Breast epithelium (tissue), 4 donors: ENCODE measurements around the gene LSAMP. TPM values are rescaled to one million over a fixed set of nuclear protein-coding genes. Genes with fewer than 3 reads are reported as not detected.

Source experiments
- DNase-seq, 2 donors: peaks; one replicate each; pipeline ENCODE4 v3.0.0-alpha.2; 2019; ENCODE audit warnings: low spot score in 2 of 2
- H3K27ac ChIP-seq, 2 donors: fragments of 200-600 bp; sonication (generic) in 1 of 2; one replicate each; pipeline ENCODE4 v1.5.1; 2016 to 2019; ENCODE audit warnings: mild to moderate bottlenecking in 1 of 2
- H3K27me3 ChIP-seq, 2 donors: fragments of 200-600 bp; sonication (generic) in 1 of 2; one replicate each; pipeline versions ENCODE4 v1.5.1 to v1.6.0; 2017 to 2019; ENCODE audit warnings: control low read depth in 1 of 2, mild to moderate bottlenecking in 1 of 2
- H3K36me3 ChIP-seq: fragments of 200-600 bp; one replicate; pipeline ENCODE4 v1.5.1; 2019
- H3K4me1 ChIP-seq, 2 donors: fragments of 200-600 bp; sonication (generic); one replicate each; pipeline ENCODE4 v1.5.1; 2016 to 2019; ENCODE audit warnings: control low read depth in 1 of 2
- H3K4me3 ChIP-seq, 3 donors: fragments of 200-600 bp; sonication (generic); 1 replicate in 2 of 3; 2 replicates in 1 of 3; pipeline ENCODE4 v1.5.1; 2016 to 2019; ENCODE audit warnings: mild to moderate bottlenecking in 3 of 3, moderate library complexity in 2 of 3
- H3K9me3 ChIP-seq, 2 donors: fragments of 200-600 bp; sonication (generic) in 1 of 2; one replicate each; pipeline ENCODE4 v1.5.1; 2016 to 2019; ENCODE audit warnings: control low read depth in 1 of 2
- CTCF ChIP-seq, 3 donors: fragments of 450-650 bp; IDR thresholded peaks; one replicate each; pipeline ENCODE4 v1.5.1; 2016 to 2017; ENCODE audit warnings: antibody characterized with exemption in 3 of 3, mild to moderate bottlenecking in 3 of 3, moderate library complexity in 3 of 3
- POLR2A ChIP-seq: fragments of 450-650 bp; IDR thresholded peaks from one replicate; pipeline ENCODE4 v1.6.1; 2016; ENCODE audit warnings: antibody characterized with exemption, mild to moderate bottlenecking, moderate library complexity
- POLR2AphosphoS5 ChIP-seq, 3 donors: sonication (generic); formaldehyde crosslinking; IDR thresholded peaks; one replicate each; pipeline ENCODE4 v1.6.1; 2017; ENCODE audit warnings: antibody characterized with exemption in 3 of 3
- intact Hi-C: fragments of 100-400 bp; cut with DNase I; formaldehyde crosslinking; loops from one replicate; pipeline ENCODE4 v1.15.1; 2023; ENCODE audit warnings: low total_unique reads
- total RNA-seq, 3 donors: library from RNA; depleted of rRNA; stranded (reverse); fragments of >200 nt; gene quantifications; one replicate each; pipeline ENCODE4 v1.1.0, GENCODE V29; 2016

LSAMP gene
- total RNA-seq, 3 donors from 2014 or later = 1.6 to 3.8 (median 3.5) TPM

DNA sequence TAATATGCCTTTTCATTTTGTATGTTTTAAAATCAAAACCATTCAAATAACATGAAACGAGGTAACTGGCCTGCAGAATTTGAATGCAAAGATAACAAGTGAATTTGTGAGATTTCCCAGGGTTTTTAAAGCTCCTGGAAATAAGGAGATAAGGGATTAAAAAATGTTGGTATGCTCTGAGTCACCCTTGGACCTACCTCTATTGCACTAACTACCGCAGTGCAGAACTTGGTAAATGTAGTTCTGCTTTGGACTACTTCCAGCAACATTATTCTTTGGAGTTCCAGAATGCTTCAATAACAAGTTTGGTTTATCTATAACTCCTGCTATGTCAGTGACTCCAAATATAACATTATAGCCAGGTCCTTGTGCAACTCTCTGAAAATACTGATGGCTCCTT, 620.2 kb downstream of the LSAMP start:
- Histone ChIP-seq H3K4me1 (no peaks in the 10 kb centered on the region), H3K36me3 (no peaks in the 10 kb centered on the region), H3K27me3 (no peaks in the 10 kb centered on the region), H3K9me3 (no peaks in the 10 kb centered on the region), H3K4me3 (no peak overlapping the region), H3K27ac (no peak overlapping the region)
- TF ChIP-seq CTCF (IDR thresholded peaks at IDR 0.05) (no peak), POLR2AphosphoS5 (IDR thresholded peaks at IDR 0.05) (no peak), POLR2A (no peak)
- DNase-seq = no peak
- intact Hi-C loops = no loop called here

DNA sequence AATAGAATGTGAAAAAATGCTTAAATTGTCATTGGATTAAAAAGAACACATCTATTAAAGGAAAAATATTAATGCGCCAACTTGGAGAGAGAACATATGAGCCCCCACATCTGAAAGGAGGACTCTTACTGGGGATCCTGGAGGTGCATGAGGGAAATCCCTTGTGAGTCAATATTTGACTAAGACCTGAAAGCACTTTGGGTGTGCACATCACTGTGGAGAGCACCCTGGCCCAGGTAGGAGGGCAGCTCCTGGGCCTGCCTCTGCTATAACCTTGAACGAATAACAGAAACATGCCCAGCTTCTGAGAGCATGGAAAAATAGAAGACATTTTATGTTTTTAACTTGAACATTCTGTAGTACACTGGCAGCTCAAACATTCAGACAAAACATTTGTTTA, 622.2 kb downstream of the LSAMP start:
- no peak for DNase-seq
- intact Hi-C loops = no loop called here
- H3K4me3 ChIP-seq = no peak overlapping the region
- no peaks in the 10 kb centered on the region for H3K9me3 ChIP-seq
- H3K27me3 ChIP-seq = no peaks in the 10 kb centered on the region
- no peak overlapping the region for H3K27ac ChIP-seq
- no peak for TF ChIP-seq POLR2A
- TF ChIP-seq POLR2AphosphoS5 (IDR thresholded peaks at IDR 0.05) = no peak
- no peak for TF ChIP-seq CTCF (IDR thresholded peaks at IDR 0.05)
- no peaks in the 10 kb centered on the region for H3K4me1 ChIP-seq
- H3K36me3 ChIP-seq = no peaks in the 10 kb centered on the region

- H3K36me3 ChIP-seq = no peaks in the 10 kb centered on the region
- no peak for DNase-seq
- H3K4me3 ChIP-seq = no peak overlapping the region
- H3K4me1 ChIP-seq = no peaks in the 10 kb centered on the region
- H3K27ac ChIP-seq = no peak overlapping the region
- H3K9me3 ChIP-seq = no peaks in the 10 kb centered on the region
- no peak for TF ChIP-seq CTCF (IDR thresholded peaks at IDR 0.05)
- TF ChIP-seq POLR2A = no peak
- no peak for TF ChIP-seq POLR2AphosphoS5 (IDR thresholded peaks at IDR 0.05)
- intact Hi-C loops = no loop called here
- H3K27me3 ChIP-seq = no peaks in the 10 kb centered on the region
These were observed 622.7 kb downstream of the LSAMP start for GRCh38 chr3:115822579-115822978.

- Histone ChIP-seq H3K27me3 (no peaks in the 10 kb centered on the region), H3K9me3 (no peaks in the 10 kb centered on the region), H3K4me3 (no peak overlapping the region), H3K4me1 (no peaks in the 10 kb centered on the region), H3K36me3 (no peaks in the 10 kb centered on the region), H3K27ac (no peak overlapping the region)
- TF ChIP-seq CTCF (IDR thresholded peaks at IDR 0.05) (peak; percentile 79 to 95 (median 87)), POLR2A (no peak)
- DNase-seq = peak; percentile 53 to 56
- intact Hi-C loops = no loop called here
These were observed 625.4 kb downstream of the LSAMP start for GRCh38 chr3:115819785-115820384.

GRCh38 chr3:115814778-115815380, 630.4 kb downstream of the LSAMP start:
- intact Hi-C loops = no loop called here
- no peak overlapping the region for H3K4me3 ChIP-seq
- H3K9me3 ChIP-seq = no peaks in the 10 kb centered on the region
- no peaks in the 10 kb centered on the region for H3K27me3 ChIP-seq
- TF ChIP-seq POLR2AphosphoS5 (IDR thresholded peaks at IDR 0.05) (no peak), POLR2A (no peak), CTCF (IDR thresholded peaks at IDR 0.05) (peak; percentile 66 to 88 (median 79))
- peak; percentile 47 to 59 for DNase-seq
- H3K27ac ChIP-seq = no peak overlapping the region
- no peaks in the 10 kb centered on the region for H3K4me1 ChIP-seq
- H3K36me3 ChIP-seq = no peaks in the 10 kb centered on the region
